HEK293 (cell line): ENCODE data around the gene C2orf81.

ENCODE experiments used
- CTCF ChIA-PET: fragments of 350-600 bp; formaldehyde crosslinking; extraction: SDS; loops from one replicate; lab custom pipeline; 2021; ENCODE audit warnings: antibody characterized with exemption; lab: Yijun Ruan, JAX
- POLR2A ChIA-PET: fragments of 300-600 bp; formaldehyde crosslinking; extraction: SDS; loops from one replicate; lab custom pipeline; 2020; ENCODE audit warnings: antibody characterized with exemption, inconsistent platforms; lab: Yijun Ruan, JAX
- H3K27ac ChIP-seq: fragments of 200-500 bp; sonication (Bioruptor generic); 2 replicates; pipeline ENCODE4 v1.5.1; 2014; ENCODE audit warnings: low read depth, low read length, control low read depth, inconsistent platforms; ENCODE audit errors: extremely low read depth
- H3K36me3 ChIP-seq, 2 experiments: fragments of 200-500 bp in 1 of 2; sonication (Bioruptor generic) in 1 of 2; 1 replicate in 1 of 2; 2 replicates in 1 of 2; pipeline ENCODE4 v1.5.1; 2014 to 2017; ENCODE audit warnings: inconsistent platforms in 2 of 2, low read length in 2 of 2; ENCODE audit not compliant: control insufficient read depth in 2 of 2, insufficient read depth in 1 of 2
- H3K4me1 ChIP-seq: fragments of 200-500 bp; sonication (Bioruptor generic); 2 replicates; pipeline ENCODE4 v1.5.1; 2014; ENCODE audit warnings: mild to moderate bottlenecking, low read length, inconsistent platforms; ENCODE audit not compliant: control insufficient read depth, insufficient read depth
- H3K4me3 ChIP-seq: 2 replicates; pipeline ENCODE4 v1.5.1; 2011; ENCODE audit warnings: low read depth, mild to moderate bottlenecking, control low read depth, low read length, moderate library complexity
- H3K9me3 ChIP-seq: fragments of 200-500 bp; sonication (Bioruptor generic); 2 replicates; pipeline ENCODE4 v1.5.1; 2014; ENCODE audit warnings: low read depth, low read length, inconsistent platforms; ENCODE audit not compliant: control insufficient read depth, insufficient read depth
- SALL2 ChIP-seq: fragments of 450-650 bp; formaldehyde crosslinking; IDR thresholded peaks from 2 replicates; pipeline ENCODE4 v1.5.0; 2017; ENCODE audit warnings: missing biosample characterization, mild to moderate bottlenecking, missing genetic modification characterization, borderline replicate concordance
- SCRT2 ChIP-seq: fragments of 450-650 bp; formaldehyde crosslinking; IDR thresholded peaks from 2 replicates; pipeline ENCODE4 v1.5.1; 2016; ENCODE audit warnings: missing biosample characterization, missing genetic modification characterization
- SETDB1 ChIP-seq: IDR thresholded peaks from one replicate; pipeline ENCODE4 v1.6.1; 2017; ENCODE audit warnings: mild to moderate bottlenecking, low read length, moderate library complexity, mixed read lengths; ENCODE audit not compliant: insufficient read length
- ZFHX2 ChIP-seq: fragments of 450-650 bp; formaldehyde crosslinking; conservative IDR thresholded peaks from 2 replicates; pipeline ENCODE4 v1.5.1; 2016; ENCODE audit warnings: missing biosample characterization, missing genetic modification characterization
- ZNF19 ChIP-seq: fragments of 450-650 bp; formaldehyde crosslinking; IDR thresholded peaks from 2 replicates; pipeline ENCODE4; 2016; ENCODE audit warnings: missing biosample characterization, missing genetic modification characterization, low read depth
- ZNF202 ChIP-seq: fragments of 450-650 bp; formaldehyde crosslinking; IDR thresholded peaks from 2 replicates; pipeline ENCODE4 v1.5.1; 2016; ENCODE audit warnings: missing biosample characterization, missing genetic modification characterization, borderline replicate concordance
- ZNF239 ChIP-seq: fragments of 450-650 bp; formaldehyde crosslinking; IDR thresholded peaks from 2 replicates; pipeline ENCODE4 v1.5.1; 2016; ENCODE audit warnings: missing biosample characterization, missing genetic modification characterization
- ZNF274 ChIP-seq, 2 experiments: fragments of 200-500 bp in 1 of 2; fragments of 450-650 bp in 1 of 2; sonication (Bioruptor generic) in 1 of 2; formaldehyde crosslinking in 1 of 2; IDR thresholded peaks; 2 replicates each; pipeline versions ENCODE4 v1.5.1 to v1.6.1; 2014 to 2016; ENCODE audit warnings: borderline replicate concordance in 1 of 2, inconsistent platforms in 1 of 2, low read length in 1 of 2, missing biosample characterization in 1 of 2, missing genetic modification characterization in 1 of 2
- ZNF354C ChIP-seq: fragments of 450-650 bp; formaldehyde crosslinking; IDR thresholded peaks from 2 replicates; pipeline ENCODE4 v1.5.1; 2016; ENCODE audit warnings: missing biosample characterization, missing genetic modification characterization, low read depth, borderline replicate concordance
- ZNF37A ChIP-seq: fragments of 450-650 bp; IDR thresholded peaks from 2 replicates; pipeline ENCODE4 v1.5.1; 2018; ENCODE audit warnings: missing biosample characterization, missing genetic modification characterization
- ZNF426 ChIP-seq: fragments of 450-650 bp; formaldehyde crosslinking; IDR thresholded peaks from 2 replicates; pipeline ENCODE4 v1.5.1; 2017; ENCODE audit warnings: missing biosample characterization, missing genetic modification characterization, mild to moderate bottlenecking, inconsistent platforms, moderate library complexity
- ZNF555 ChIP-seq: fragments of 450-650 bp; formaldehyde crosslinking; conservative IDR thresholded peaks from 2 replicates; pipeline ENCODE4 v1.5.1; 2017; ENCODE audit warnings: missing biosample characterization, mild to moderate bottlenecking, missing genetic modification characterization, inconsistent platforms
- ZNF654 ChIP-seq: fragments of 450-650 bp; formaldehyde crosslinking; IDR thresholded peaks from 2 replicates; pipeline ENCODE4 v1.5.1; 2016; ENCODE audit warnings: low read depth, missing biosample characterization, missing genetic modification characterization
- ZNF792 ChIP-seq: fragments of 450-650 bp; formaldehyde crosslinking; IDR thresholded peaks from 2 replicates; pipeline ENCODE4 v1.5.1; 2016; ENCODE audit warnings: missing biosample characterization, missing genetic modification characterization
- TF ChIP-seq, protein P1 (sequence below): fragments of 450-650 bp; formaldehyde crosslinking; IDR thresholded peaks from 2 replicates; pipeline ENCODE4 v1.5.1; 2016; ENCODE audit warnings: missing biosample characterization, missing genetic modification characterization
- TF ChIP-seq, protein P2 (sequence below): fragments of 450-650 bp; formaldehyde crosslinking; IDR thresholded peaks from 2 replicates; pipeline ENCODE4 v1.5.1; 2016; ENCODE audit warnings: missing biosample characterization, missing genetic modification characterization
- TF ChIP-seq, protein P3 (sequence below): fragments of 450-650 bp; formaldehyde crosslinking; IDR thresholded peaks from 2 replicates; pipeline ENCODE4 v1.5.1; 2016; ENCODE audit warnings: missing biosample characterization, missing genetic modification characterization
- TF ChIP-seq, protein P4 (sequence below): fragments of 450-650 bp; formaldehyde crosslinking; IDR thresholded peaks from 2 replicates; pipeline ENCODE4 v1.5.1; 2016; ENCODE audit warnings: missing biosample characterization, missing genetic modification characterization
- TF ChIP-seq, protein P5 (sequence below): fragments of 450-650 bp; formaldehyde crosslinking; IDR thresholded peaks from 2 replicates; pipeline ENCODE4 v1.5.1; 2017; ENCODE audit warnings: missing biosample characterization, missing genetic modification characterization
- TF ChIP-seq, protein P6 (sequence below): fragments of 450-650 bp; formaldehyde crosslinking; IDR thresholded peaks from 2 replicates; pipeline ENCODE4 v1.5.1; 2016; ENCODE audit warnings: missing biosample characterization, missing genetic modification characterization, borderline replicate concordance

C2orf81 gene

DNA sequence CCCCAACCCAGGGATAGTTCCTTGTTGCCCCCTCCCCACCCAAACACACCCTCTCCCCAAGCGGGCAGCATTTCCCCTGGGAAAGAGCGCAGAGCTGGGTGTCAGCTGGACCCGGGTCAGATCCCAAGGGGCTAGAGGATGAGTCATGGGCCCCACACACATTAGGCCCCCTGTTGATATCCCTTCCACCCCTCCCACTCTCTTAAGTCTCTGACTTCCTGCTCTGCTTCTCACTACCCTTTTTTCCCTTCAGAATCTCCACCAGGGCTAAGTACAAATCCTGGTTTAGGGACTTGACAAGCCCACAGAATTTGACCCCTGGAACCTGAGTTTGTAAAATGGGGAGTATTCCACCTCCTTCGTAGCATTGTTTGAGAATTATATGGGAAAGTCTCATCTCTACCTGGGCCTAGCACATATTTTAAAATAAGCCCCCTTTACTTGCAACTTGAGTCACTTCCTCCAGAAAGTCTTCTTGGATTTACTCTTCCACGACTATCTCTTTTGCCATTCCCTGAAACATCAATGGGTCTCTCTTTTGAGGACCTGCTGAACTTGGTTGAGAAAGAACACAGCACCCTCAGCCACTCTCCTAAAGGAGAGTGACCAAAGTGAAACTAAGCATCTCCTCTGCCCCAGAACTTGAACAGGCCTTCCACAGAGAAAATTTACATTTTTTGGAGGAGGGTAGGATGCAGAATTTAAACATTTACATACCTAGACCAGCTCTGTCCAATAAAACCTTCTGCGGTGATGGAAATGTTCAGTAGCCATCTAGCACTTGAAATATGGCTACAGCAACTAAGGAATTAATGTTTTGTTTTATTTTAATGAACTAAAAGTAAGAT lies 15.7 kb upstream of the C2orf81 start:
- ChIA-PET POLR2A (no interaction called here), CTCF (no interaction called here)
- no peak overlapping the region for H3K27ac ChIP-seq
- TF ChIP-seq ZNF274 (IDR thresholded peaks at IDR 0.05; ENCODE audit: low read length) (no peak), ZNF274 (tag by site-specific recombination; IDR thresholded peaks at IDR 0.05; ENCODE audit: borderline replicate concordance) (no peak), ZNF37A (tag by site-specific recombination) (no peak), ZNF654 (tag by site-specific recombination) (no peak), SCRT2 (tag by site-specific recombination) (0 out of 2 replicates have a peak, but pooled peaks have one; percentile 17), ZNF792 (tag by site-specific recombination) (no peak), ZNF19 (tag by site-specific recombination) (no peak), ZFHX2 (tag by site-specific recombination) (0 out of 2 replicates have a peak, but pooled peaks have one; percentile 11), ZNF202 (tag by site-specific recombination) (no peak), SETDB1 (no peak), ZNF555 (no peak), SALL2 (no peak), ZNF239 (no peak)
- TF ChIP-seq, protein P1, sequence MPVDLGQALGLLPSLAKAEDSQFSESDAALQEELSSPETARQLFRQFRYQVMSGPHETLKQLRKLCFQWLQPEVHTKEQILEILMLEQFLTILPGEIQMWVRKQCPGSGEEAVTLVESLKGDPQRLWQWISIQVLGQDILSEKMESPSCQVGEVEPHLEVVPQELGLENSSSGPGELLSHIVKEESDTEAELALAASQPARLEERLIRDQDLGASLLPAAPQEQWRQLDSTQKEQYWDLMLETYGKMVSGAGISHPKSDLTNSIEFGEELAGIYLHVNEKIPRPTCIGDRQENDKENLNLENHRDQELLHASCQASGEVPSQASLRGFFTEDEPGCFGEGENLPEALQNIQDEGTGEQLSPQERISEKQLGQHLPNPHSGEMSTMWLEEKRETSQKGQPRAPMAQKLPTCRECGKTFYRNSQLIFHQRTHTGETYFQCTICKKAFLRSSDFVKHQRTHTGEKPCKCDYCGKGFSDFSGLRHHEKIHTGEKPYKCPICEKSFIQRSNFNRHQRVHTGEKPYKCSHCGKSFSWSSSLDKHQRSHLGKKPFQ, result no peak
- TF ChIP-seq, protein P2, sequence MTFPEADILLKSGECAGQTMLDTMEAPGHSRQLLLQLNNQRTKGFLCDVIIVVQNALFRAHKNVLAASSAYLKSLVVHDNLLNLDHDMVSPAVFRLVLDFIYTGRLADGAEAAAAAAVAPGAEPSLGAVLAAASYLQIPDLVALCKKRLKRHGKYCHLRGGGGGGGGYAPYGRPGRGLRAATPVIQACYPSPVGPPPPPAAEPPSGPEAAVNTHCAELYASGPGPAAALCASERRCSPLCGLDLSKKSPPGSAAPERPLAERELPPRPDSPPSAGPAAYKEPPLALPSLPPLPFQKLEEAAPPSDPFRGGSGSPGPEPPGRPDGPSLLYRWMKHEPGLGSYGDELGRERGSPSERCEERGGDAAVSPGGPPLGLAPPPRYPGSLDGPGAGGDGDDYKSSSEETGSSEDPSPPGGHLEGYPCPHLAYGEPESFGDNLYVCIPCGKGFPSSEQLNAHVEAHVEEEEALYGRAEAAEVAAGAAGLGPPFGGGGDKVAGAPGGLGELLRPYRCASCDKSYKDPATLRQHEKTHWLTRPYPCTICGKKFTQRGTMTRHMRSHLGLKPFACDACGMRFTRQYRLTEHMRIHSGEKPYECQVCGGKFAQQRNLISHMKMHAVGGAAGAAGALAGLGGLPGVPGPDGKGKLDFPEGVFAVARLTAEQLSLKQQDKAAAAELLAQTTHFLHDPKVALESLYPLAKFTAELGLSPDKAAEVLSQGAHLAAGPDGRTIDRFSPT, result no peak
- TF ChIP-seq, protein P3, sequence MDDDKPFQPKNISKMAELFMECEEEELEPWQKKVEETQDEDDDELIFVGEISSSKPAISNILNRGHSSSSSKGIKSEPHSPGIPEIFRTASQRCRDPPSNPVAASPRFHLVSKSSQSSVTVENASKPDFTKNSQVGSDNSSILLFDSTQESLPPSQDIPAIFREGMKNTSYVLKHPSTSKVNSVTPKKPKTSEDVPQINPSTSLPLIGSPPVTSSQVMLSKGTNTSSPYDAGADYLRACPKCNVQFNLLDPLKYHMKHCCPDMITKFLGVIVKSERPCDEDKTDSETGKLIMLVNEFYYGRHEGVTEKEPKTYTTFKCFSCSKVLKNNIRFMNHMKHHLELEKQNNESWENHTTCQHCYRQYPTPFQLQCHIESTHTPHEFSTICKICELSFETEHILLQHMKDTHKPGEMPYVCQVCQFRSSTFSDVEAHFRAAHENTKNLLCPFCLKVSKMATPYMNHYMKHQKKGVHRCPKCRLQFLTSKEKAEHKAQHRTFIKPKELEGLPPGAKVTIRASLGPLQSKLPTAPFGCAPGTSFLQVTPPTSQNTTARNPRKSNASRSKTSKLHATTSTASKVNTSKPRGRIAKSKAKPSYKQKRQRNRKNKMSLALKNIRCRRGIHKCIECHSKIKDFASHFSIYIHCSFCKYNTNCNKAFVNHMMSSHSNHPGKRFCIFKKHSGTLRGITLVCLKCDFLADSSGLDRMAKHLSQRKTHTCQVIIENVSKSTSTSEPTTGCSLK (tag by site-specific recombination), result no peak
- no peaks in the 10 kb centered on the region for H3K9me3 ChIP-seq
- no peak overlapping the region for H3K4me3 ChIP-seq
- H3K36me3 ChIP-seq, result peaks cover 0 to 49% of the 10 kb centered on the region in 2 experiments; a peak in 2 of 3 replicates
- H3K4me1 ChIP-seq, result no peaks in the 10 kb centered on the region; the same call in 1 of the 2 replicates

DNA sequence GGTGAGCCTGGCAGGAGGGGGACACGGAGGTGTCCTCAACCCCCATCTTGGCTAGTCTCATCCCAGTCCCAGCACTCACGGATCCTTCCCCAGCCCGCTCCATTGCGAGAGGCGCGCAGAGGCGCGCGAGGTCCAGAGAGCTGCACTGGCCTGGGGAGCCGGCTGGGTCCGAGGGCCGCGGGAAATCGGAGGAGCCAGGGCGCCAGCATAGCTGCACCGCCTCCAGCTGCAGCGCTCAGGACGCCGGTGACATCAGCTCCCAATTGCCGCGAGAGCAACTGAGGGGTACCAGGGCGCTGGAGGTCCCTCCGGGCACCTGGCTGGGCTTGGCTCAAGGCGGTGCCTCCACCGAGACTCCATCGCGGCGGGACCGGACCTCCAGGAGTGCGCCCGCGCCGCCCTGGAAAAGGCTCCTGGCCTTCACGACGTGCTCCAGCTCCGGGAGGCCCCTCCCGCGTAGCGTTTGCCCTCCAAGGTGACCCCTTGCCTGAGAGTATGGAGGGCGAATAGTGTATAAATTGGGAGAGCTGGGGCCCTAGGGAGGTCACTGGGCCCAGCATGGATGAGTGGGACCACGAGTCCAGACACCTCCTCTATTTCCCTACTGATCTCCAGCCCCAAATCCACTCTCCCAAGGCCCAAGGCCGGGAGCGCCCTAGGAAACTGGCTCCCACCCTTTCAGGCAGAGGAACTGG lies 14.8 kb upstream of the C2orf81 start:
- POLR2A ChIA-PET, result no interaction called here
- H3K36me3 ChIP-seq, result peaks cover 0 to 57% of the 10 kb centered on the region in 2 experiments; a peak in 2 of 3 replicates
- CTCF ChIA-PET, result no interaction called here
- H3K4me1 ChIP-seq, result no peaks in the 10 kb centered on the region; the same call in 1 of the 2 replicates
- H3K27ac ChIP-seq, result no peak overlapping the region
- no peaks in the 10 kb centered on the region for H3K9me3 ChIP-seq
- no peak overlapping the region for H3K4me3 ChIP-seq
- TF ChIP-seq ZNF354C (tag by site-specific recombination), result no peak
- TF ChIP-seq ZNF426 (tag by site-specific recombination), result no peak
- TF ChIP-seq, protein P4, sequence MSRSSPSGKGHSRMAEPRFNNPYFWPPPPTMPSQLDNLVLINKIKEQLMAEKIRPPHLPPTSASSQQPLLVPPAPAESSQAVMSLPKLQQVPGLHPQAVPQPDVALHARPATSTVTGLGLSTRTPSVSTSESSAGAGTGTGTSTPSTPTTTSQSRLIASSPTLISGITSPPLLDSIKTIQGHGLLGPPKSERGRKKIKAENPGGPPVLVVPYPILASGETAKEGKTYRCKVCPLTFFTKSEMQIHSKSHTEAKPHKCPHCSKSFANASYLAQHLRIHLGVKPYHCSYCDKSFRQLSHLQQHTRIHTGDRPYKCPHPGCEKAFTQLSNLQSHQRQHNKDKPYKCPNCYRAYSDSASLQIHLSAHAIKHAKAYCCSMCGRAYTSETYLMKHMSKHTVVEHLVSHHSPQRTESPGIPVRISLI, result no peak
- TF ChIP-seq, protein P5, sequence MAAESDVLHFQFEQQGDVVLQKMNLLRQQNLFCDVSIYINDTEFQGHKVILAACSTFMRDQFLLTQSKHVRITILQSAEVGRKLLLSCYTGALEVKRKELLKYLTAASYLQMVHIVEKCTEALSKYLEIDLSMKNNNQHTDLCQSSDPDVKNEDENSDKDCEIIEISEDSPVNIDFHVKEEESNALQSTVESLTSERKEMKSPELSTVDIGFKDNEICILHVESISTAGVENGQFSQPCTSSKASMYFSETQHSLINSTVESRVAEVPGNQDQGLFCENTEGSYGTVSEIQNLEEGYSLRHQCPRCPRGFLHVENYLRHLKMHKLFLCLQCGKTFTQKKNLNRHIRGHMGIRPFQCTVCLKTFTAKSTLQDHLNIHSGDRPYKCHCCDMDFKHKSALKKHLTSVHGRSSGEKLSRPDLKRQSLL (tag by site-specific recombination), result peak; percentile 68; the same call in 1 of the 2 replicates
- TF ChIP-seq, protein P6, sequence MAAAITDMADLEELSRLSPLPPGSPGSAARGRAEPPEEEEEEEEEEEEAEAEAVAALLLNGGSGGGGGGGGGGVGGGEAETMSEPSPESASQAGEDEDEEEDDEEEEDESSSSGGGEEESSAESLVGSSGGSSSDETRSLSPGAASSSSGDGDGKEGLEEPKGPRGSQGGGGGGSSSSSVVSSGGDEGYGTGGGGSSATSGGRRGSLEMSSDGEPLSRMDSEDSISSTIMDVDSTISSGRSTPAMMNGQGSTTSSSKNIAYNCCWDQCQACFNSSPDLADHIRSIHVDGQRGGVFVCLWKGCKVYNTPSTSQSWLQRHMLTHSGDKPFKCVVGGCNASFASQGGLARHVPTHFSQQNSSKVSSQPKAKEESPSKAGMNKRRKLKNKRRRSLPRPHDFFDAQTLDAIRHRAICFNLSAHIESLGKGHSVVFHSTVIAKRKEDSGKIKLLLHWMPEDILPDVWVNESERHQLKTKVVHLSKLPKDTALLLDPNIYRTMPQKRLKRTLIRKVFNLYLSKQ (tag by site-specific recombination), result no peak
